Neuron (in vitro differentiated cells): ENCODE measurements around the gene GLDC.
"Not testable (repeated sequence)": the region's sequence is repeated elsewhere in the genome, so short reads cannot be mapped to it uniquely, and the experiment has no call there.

Experiments used
- H2AFZ ChIP-seq: one replicate; pipeline ENCODE4 v1.6.1; 2013; ENCODE audit warnings: low read depth, mild to moderate bottlenecking, inconsistent platforms, low read length, moderate library complexity
- H3K27me3 ChIP-seq: one replicate; pipeline ENCODE4 v1.6.1; 2013; ENCODE audit warnings: low read length; ENCODE audit not compliant: insufficient read depth
- H3K36me3 ChIP-seq: one replicate; pipeline ENCODE4 v1.6.1; 2013; ENCODE audit warnings: low read length; ENCODE audit not compliant: insufficient read depth
- H3K4me1 ChIP-seq: one replicate; pipeline ENCODE4 v1.6.1; 2013; ENCODE audit warnings: low read length; ENCODE audit not compliant: insufficient read depth
- H3K4me3 ChIP-seq: 2 replicates; pipeline ENCODE4 v1.5.1; 2013; ENCODE audit warnings: mild to moderate bottlenecking, low read length, moderate library complexity
- H3K9me3 ChIP-seq: one replicate; pipeline ENCODE4 v1.6.1; 2013; ENCODE audit warnings: low read length

GLDC gene

GRCh38 chr9:6564868-6565267 is 80.7 kb downstream of the GLDC start:
- Histone ChIP-seq H2AFZ (no peak overlapping the region), H3K4me3 (no peak overlapping the region), H3K4me1 (no peaks in the 10 kb centered on the region), H3K27me3 (no peaks in the 10 kb centered on the region), H3K9me3 (no peaks in the 10 kb centered on the region), H3K36me3 (peaks cover 57% of the 10 kb centered on the region)

GRCh38 chr9:6564360-6564759 is 81.2 kb downstream of the GLDC start:
- H3K4me3 ChIP-seq, result no peak overlapping the region
- H3K4me1 ChIP-seq, result no peaks in the 10 kb centered on the region
- H3K9me3 ChIP-seq, result no peaks in the 10 kb centered on the region
- H3K36me3 ChIP-seq, result peaks cover 55% of the 10 kb centered on the region
- H2AFZ ChIP-seq, result no peak overlapping the region
- H3K27me3 ChIP-seq, result no peaks in the 10 kb centered on the region

GRCh38 chr9:6562871-6563430 is 82.6 kb downstream of the GLDC start:
- Histone ChIP-seq H3K27me3 (no peaks in the 10 kb centered on the region), H3K9me3 (no peaks in the 10 kb centered on the region), H3K4me1 (peaks cover 13% of the 10 kb centered on the region), H2AFZ (no peak overlapping the region), H3K36me3 (peaks cover 55% of the 10 kb centered on the region), H3K4me3 (no peak overlapping the region)

DNA sequence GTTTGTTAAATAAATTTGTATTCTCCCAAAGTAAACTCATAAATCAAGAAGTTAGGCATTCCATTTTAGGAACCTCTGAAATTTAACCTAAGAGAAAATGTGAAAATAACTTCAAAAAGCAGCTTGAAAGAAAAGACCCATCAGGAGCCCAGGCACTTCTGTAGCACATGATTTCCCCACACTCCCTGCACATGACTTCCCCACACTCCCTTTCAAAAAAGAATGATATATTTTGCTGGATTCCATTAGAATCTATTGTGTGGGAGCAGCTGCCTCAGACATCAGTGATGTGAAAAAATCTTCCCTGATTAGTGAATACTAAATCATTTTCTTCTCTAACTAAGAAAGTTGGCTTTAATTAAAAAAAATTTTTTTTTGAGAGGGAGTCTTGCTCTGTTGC is 83.3 kb downstream of the GLDC start:
- Histone ChIP-seq H3K36me3 (peaks cover 54% of the 10 kb centered on the region), H2AFZ (no peak overlapping the region), H3K27me3 (no peaks in the 10 kb centered on the region), H3K9me3 (no peaks in the 10 kb centered on the region), H3K4me1 (peaks cover 19% of the 10 kb centered on the region), H3K4me3 (no peak overlapping the region)

DNA sequence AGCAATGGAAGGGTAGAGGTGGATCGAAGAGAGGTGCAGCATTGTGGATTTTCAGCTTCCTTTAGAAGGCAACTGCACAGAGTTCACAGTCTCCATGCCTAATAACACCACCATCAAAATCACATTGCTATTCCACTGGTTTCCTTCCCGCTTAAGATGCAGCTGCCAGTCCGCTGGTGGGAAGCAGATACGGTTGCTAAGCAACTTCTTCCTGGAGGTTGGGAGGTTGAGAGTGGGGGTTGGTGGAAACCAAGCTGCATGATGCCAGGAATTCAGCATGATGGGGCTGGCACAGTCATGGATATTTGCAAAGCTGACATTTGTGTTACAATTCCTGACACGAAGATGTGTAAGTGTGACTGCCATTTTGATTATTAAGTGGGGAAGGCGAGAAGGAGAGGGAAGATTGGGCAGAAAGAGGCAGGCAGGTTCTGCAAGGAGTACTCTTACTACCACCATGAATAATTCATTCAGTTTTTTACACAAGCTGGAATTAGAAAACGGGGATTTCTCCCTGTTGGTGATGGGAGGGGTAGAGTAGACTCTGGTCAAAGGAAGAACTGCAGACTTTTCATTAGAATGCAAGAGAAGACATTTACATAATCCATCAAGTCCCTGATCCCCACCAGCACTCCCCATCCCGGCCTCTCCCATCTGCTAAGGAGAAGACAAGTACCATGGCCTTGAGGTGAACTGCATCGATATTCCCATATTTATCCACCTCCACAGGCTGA is 87.5 kb downstream of the GLDC start:
- Histone ChIP-seq H3K36me3 (peaks cover 57% of the 10 kb centered on the region), H3K4me1 (peaks cover 25% of the 10 kb centered on the region), H3K9me3 (no peaks in the 10 kb centered on the region), H3K4me3 (no peak overlapping the region), H2AFZ (no peak overlapping the region), H3K27me3 (no peaks in the 10 kb centered on the region)

- no peaks in the 10 kb centered on the region for H3K27me3 ChIP-seq
- peaks cover 63% of the 10 kb centered on the region for H3K36me3 ChIP-seq
- H3K9me3 ChIP-seq, result no peaks in the 10 kb centered on the region
- peaks cover 30% of the 10 kb centered on the region for H3K4me1 ChIP-seq
- H3K4me3 ChIP-seq, result no peak overlapping the region
- no peak overlapping the region for H2AFZ ChIP-seq
Observed at GRCh38 chr9:6553866-6554265, 91.7 kb downstream of the GLDC start.

DNA sequence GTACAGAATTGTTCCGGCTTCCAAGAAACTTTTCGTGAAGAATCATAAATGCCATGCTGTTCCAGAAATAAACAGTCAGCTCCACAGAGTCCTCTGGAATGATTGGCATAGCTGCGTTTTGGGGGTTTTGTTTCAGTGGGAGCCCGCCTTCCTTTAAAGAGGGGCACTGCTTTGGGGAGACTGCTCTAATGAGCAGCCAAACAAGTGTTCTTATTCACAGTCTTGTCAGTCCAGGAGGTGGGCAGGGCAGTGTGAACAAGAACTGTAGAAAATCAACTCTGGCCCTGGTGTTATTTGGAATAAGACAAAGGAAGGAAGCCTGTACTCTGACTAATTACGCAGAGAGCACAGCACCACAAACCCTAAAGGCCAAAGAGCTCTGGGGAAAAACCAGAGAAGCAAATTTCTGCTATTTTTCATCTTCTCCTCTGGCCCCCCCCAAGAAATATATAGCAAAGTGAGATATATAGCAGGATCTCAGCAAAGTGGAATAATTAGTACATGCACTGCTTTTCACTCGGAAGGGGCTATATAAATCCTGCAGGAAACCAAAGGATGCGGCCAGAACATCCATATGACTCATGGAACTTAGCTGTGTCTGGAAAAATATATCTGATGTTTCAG is 92.9 kb downstream of the GLDC start:
- Histone ChIP-seq H3K27me3 (no peaks in the 10 kb centered on the region), H2AFZ (no peak overlapping the region), H3K9me3 (no peaks in the 10 kb centered on the region), H3K4me1 (peaks cover 23% of the 10 kb centered on the region), H3K4me3 (no peak overlapping the region), H3K36me3 (peaks cover 63% of the 10 kb centered on the region)

DNA sequence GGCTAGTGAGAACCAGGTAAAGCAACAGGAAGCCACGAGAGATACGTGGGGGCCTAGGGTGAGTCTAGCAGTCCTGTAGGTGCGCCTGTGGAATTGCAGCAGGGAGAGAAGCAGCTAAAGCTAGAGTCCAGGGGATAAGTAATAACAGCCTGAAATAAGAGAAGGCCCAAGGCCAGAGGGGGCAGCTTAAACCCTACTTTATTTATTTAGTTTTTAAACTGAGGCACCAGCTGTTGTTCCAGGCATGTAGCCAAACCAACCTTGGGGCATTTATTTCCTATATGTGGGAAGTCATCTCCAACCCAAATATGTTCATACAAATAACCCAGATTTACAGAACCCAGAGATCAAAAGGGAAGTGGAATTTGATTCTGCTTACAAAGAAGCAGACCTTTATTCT is 93.5 kb downstream of the GLDC start:
- Histone ChIP-seq H3K4me3 (no peak overlapping the region), H3K36me3 (peaks cover 66% of the 10 kb centered on the region), H2AFZ (no peak overlapping the region), H3K9me3 (no peaks in the 10 kb centered on the region), H3K4me1 (peaks cover 19% of the 10 kb centered on the region), H3K27me3 (no peaks in the 10 kb centered on the region)

GRCh38 chr9:6551136-6551535 is 94.4 kb downstream of the GLDC start:
- no peaks in the 10 kb centered on the region for H3K27me3 ChIP-seq
- H2AFZ ChIP-seq, result no peak overlapping the region
- H3K4me1 ChIP-seq, result peaks cover 15% of the 10 kb centered on the region
- peaks cover 64% of the 10 kb centered on the region for H3K36me3 ChIP-seq
- H3K4me3 ChIP-seq, result no peak overlapping the region
- no peaks in the 10 kb centered on the region for H3K9me3 ChIP-seq

- H3K27me3 ChIP-seq, result no peaks in the 10 kb centered on the region
- H3K9me3 ChIP-seq, result no peaks in the 10 kb centered on the region
- H3K4me1 ChIP-seq, result peaks cover 15% of the 10 kb centered on the region
- H3K36me3 ChIP-seq, result peaks cover 59% of the 10 kb centered on the region
- no peak overlapping the region for H3K4me3 ChIP-seq
- peak overlapping the region; percentile 41 for H2AFZ ChIP-seq
Observed at GRCh38 chr9:6549106-6549800, 96.3 kb downstream of the GLDC start.

DNA sequence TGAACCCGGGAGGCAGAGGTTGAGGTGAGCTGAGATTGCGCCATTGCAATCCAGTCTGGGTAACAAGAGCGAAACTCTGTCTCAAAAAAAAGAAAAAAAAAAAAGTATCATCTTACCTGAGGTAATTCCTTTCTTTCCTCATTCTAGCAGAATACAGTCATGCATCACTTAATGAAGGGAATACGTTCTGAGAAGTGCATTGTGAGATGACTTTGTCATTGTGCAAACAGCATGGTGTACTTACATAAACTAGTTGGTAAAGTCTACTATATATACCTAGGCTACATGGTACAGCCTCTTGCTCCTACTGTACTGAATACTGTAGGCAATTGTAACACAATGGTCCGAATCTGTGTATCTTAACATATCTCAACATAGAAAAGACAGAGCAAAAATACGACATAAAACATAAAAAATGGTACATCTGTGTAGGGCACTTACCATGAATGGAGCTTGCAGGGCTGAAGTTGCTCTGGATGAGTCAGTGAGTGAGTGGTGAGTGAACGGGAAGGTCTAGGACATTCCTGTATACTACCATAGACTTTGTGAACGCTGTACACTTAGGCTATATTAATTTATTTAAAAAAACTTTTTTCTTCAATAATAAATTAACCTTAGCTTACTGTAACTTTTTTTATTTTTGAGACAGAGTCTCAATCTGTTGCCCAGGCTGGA is 100.4 kb downstream of the GLDC start:
- Histone ChIP-seq H3K4me1 (peaks cover 15% of the 10 kb centered on the region), H2AFZ (no peak overlapping the region), H3K9me3 (no peaks in the 10 kb centered on the region), H3K4me3 (no peak overlapping the region), H3K27me3 (no peaks in the 10 kb centered on the region), H3K36me3 (peaks cover 44% of the 10 kb centered on the region)

- H3K27me3 ChIP-seq, result no peaks in the 10 kb centered on the region
- H3K9me3 ChIP-seq, result no peaks in the 10 kb centered on the region
- peaks cover 54% of the 10 kb centered on the region for H3K36me3 ChIP-seq
- no peak overlapping the region for H2AFZ ChIP-seq
- H3K4me3 ChIP-seq, result no peak overlapping the region
- no peaks in the 10 kb centered on the region for H3K4me1 ChIP-seq
Observed at GRCh38 chr9:6543204-6543603, 102.3 kb downstream of the GLDC start.

- H2AFZ ChIP-seq, H3K27me3 ChIP-seq, H3K4me3 ChIP-seq, H3K4me1 ChIP-seq, H3K9me3 ChIP-seq: not testable (repeated sequence)
- H3K36me3 ChIP-seq, result peaks cover 60% of the 10 kb centered on the region
Observed at GRCh38 chr9:6542617-6543016, 102.9 kb downstream of the GLDC start.
